Measurements from ENCODE around the gene MSRB3.

The MSRB3 gene

DNA sequence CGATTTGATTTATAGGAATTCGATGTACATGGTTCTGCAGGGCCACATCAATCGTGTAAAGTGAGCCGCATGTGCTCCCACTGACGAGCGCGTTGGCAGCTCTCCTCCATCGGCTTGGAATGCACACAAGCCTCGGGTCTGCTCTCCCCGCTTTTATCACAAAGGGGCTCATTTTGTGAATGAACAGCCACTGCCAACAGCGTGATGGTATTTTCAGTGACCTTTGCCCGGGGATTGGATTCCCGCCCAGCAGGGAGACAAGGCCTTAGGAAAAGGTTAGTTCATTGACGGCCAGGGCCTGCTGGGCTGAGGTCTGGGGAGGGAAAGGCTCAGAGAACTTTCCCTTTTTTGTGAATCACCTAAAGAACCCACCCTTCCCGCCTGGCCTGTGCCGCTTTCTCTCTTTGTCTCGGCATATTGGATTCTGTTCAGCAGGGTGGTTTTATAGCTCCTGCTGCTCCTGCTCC lies 232.1 kb downstream of the MSRB3 start:
- H3K9ac ChIP-seq (ENCODE audit: low read length in 5 of 5), result no peak overlapping the region

DNA sequence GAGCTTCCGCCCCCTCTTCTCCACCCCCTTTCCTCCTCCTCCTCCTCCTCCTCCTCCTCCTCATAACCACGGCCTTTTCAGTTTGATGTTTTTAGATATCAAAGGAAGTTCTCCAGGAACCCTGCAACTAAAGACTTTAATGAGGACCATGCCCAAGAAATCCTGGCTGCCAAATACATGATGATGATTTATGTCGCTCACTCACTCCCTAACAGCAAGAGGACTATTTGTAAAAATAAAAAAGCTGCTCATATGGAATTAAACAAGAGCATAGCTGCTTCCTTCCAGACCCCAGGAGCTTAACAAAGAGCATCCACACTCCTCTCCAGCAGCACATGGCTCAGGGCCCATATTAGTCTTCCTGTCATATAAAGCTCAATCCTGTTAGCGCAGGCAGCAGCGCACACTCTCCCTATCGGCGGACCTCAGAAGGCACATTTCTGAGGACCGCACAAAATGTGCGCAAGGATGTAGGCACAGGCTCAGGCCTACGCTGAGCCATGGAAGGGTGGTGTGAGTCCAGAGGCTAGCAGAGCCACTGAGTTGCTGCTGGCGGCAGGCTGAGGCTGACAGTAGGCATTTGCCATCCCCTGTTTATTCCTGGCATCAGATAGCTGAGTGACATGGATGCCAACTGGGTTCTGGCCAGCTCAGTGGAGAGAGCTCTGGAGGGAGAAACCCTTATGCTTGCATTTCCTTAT lies 232.8 kb downstream of the MSRB3 start:
- no peak overlapping the region for H3K9ac ChIP-seq (ENCODE audit: low read length in 5 of 5)
- no peak overlapping the region for H3K4me3 ChIP-seq (ENCODE audit: low read depth in 1 of 5, low read length in 5 of 5)
- peaks cover 0 to 13% (median 3%) of the 10 kb centered on the region in 5 donors for H3K4me1 ChIP-seq (ENCODE audit: control insufficient read depth in 5 of 5, insufficient read depth in 5 of 5, low read length in 5 of 5)
- H3K9me3 ChIP-seq (ENCODE audit: control insufficient read depth in 5 of 5, low read length in 5 of 5), result no peaks in the 10 kb centered on the region
- H3K27ac ChIP-seq (ENCODE audit: low read depth, low read length), result no peak overlapping the region
- H3K27me3 ChIP-seq (ENCODE audit: control insufficient read depth in 5 of 5, insufficient read depth in 4 of 5, low read length in 5 of 5), result no peaks in the 10 kb centered on the region
- no peaks in the 10 kb centered on the region for H3K36me3 ChIP-seq (ENCODE audit: control insufficient read depth in 5 of 5, insufficient read depth in 5 of 5, low read length in 5 of 5)

More for the DNA sequence above, 232.1 kb downstream of the MSRB3 start:
- peaks cover 0 to 13% (median 3%) of the 10 kb centered on the region in 5 donors for H3K4me1 ChIP-seq (ENCODE audit: control insufficient read depth in 5 of 5, insufficient read depth in 5 of 5, low read length in 5 of 5)
- H3K27ac ChIP-seq (ENCODE audit: low read depth, low read length), result no peak overlapping the region
- no peak overlapping the region for H3K4me3 ChIP-seq (ENCODE audit: low read depth in 1 of 5, low read length in 5 of 5)
- no peaks in the 10 kb centered on the region for H3K36me3 ChIP-seq (ENCODE audit: control insufficient read depth in 5 of 5, insufficient read depth in 5 of 5, low read length in 5 of 5)
- H3K9me3 ChIP-seq (ENCODE audit: control insufficient read depth in 5 of 5, low read length in 5 of 5), result no peaks in the 10 kb centered on the region
- no peaks in the 10 kb centered on the region for H3K27me3 ChIP-seq (ENCODE audit: control insufficient read depth in 5 of 5, insufficient read depth in 4 of 5, low read length in 5 of 5)

- Histone ChIP-seq H3K4me1 (ENCODE audit: control insufficient read depth in 5 of 5, insufficient read depth in 5 of 5, low read length in 5 of 5) (peaks cover 0 to 13% (median 3%) of the 10 kb centered on the region in 5 donors), H3K27me3 (ENCODE audit: control insufficient read depth in 5 of 5, insufficient read depth in 4 of 5, low read length in 5 of 5) (no peaks in the 10 kb centered on the region), H3K27ac (ENCODE audit: low read depth, low read length) (no peak overlapping the region), H3K36me3 (ENCODE audit: control insufficient read depth in 5 of 5, insufficient read depth in 5 of 5, low read length in 5 of 5) (no peaks in the 10 kb centered on the region), H3K4me3 (ENCODE audit: low read depth in 1 of 5, low read length in 5 of 5) (no peak overlapping the region), H3K9ac (ENCODE audit: low read length in 5 of 5) (no peak overlapping the region), H3K9me3 (ENCODE audit: control insufficient read depth in 5 of 5, low read length in 5 of 5) (no peaks in the 10 kb centered on the region)
Observed at GRCh38 chr12:65511912-65512311, 233.4 kb downstream of the MSRB3 start.
